ENCODE measurements around the gene SNX32. TPM values are rescaled to one million over a fixed set of nuclear protein-coding genes. Genes with fewer than 3 reads are reported as not detected.

The SNX32 gene
- total and polyA plus RNA-seq, 2 of the 13 experiments (the other 11 are each of a cell fraction or from before 2014, with no cell fraction given), result 0.09 to 0.34 TPM

DNA sequence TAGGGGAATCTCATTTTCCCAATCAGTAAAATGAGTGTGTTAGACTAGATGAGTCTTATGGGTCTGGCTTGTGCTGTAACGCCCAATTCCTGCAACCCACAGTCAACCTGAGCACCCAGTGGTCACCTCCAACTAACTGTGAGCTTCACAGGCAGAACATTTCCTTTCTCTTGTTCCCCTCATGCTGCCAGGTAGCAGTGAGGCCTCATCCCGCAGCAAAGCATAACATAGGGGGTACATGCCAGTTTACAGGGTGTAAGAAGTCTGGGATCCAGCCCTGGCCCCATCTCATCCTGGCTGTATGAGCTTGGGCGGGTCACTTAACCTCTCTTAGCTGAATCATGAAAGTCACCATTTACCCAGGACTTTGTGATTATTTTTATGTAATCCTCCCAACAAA, 35.1 kb downstream of the SNX32 start (continued):
- TF ChIP-seq, protein P1, sequence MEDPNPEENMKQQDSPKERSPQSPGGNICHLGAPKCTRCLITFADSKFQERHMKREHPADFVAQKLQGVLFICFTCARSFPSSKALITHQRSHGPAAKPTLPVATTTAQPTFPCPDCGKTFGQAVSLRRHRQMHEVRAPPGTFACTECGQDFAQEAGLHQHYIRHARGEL (CRISPR knock-in tag; IDR thresholded peaks at IDR 0.05), result no peak
- TF ChIP-seq GPN1 (CRISPR knock-in tag; IDR thresholded peaks at IDR 0.05; ENCODE audit: borderline replicate concordance), result no peak
- TF ChIP-seq SRF (IDR thresholded peaks at IDR 0.05; ENCODE audit: low read depth, low read length), result no peak
- 0 out of 2 replicates have a peak, but pooled peaks have one; percentile 20 for TF ChIP-seq POLR2G (IDR thresholded peaks at IDR 0.05; ENCODE audit: low read depth, low read length)
- TF ChIP-seq ZNF24 (IDR thresholded peaks at IDR 0.05), result no peak
- TF ChIP-seq HOXD1 (CRISPR knock-in tag; IDR thresholded peaks at IDR 0.05), result no peak

DNA sequence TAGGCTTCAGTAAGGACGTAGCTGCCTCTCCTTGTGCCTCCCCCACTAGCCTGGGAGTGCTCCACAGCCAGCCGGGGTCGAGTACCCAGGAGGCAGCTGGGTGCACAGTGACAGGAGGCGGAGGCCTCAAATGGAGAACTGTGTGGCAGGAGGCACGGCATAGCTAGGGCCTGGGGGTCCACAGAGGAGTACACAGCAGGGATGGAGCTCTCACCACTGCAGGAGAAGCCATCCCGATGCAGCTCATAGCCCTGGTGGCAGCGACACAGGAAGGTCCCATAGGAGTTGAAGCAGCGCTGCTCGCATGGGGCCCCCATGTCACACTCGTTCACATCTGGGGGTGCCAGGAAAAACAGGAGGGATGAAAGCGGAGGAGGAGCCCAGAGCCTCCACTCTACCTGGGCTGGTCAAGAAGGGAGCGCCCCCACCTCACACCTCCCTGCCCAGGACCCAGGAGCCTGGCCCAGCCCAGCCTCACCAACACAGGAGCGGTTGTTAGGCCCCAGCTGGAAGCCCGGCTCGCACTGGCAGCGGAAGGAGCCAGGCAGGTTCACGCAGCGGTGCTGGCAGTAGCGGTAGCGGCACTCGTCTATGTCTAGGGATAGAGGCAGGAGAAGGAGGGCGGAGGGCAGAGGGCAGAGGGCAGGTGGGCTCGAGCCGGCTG, 36.0 kb downstream of the SNX32 start:
- 73% methylated on average over 19 of the region's 24 CpGs for WGBS (ENCODE audit: low lambda C conversion rate)
- ATAC-seq (no peak; the same call in 2 of the 3 replicates), FAIRE-seq (no peak), DNase-seq (ENCODE audit: low spot score) (no peak)
- BruUV-seq (replicated peaks), result no TSS peak
- Histone ChIP-seq H3K9ac (ENCODE audit: insufficient read depth, low read depth, low read length) (no peak overlapping the region), H3K79me2 (ENCODE audit: insufficient read depth, low read length) (no peaks in the 10 kb centered on the region), H2AFZ (ENCODE audit: low read length) (no peak overlapping the region), H3K4me3 (replicated peaks in 1 of 3; ENCODE audit: insufficient read depth in 1 of 3, low read depth in 2 of 3, low read length in 3 of 3) (no peak overlapping the region; a peak in 1 of 6 replicates), H3K9me3 (ENCODE audit: low read length) (no peaks in the 10 kb centered on the region), H3K4me2 (ENCODE audit: low read depth, low read length) (no peak overlapping the region), H3K27me3 (ENCODE audit: control insufficient read depth in 1 of 2, insufficient read depth in 2 of 2, low read length in 2 of 2) (no peaks in the 10 kb centered on the region; a peak in 1 of 5 replicates), H3K4me1 (ENCODE audit: insufficient read depth, low read length) (peaks cover 22% of the 10 kb centered on the region), H4K20me1 (ENCODE audit: insufficient read depth, low read length) (no peaks in the 10 kb centered on the region), H3K36me3 (replicated peaks in 1 of 2; ENCODE audit: control insufficient read depth in 1 of 2, insufficient read depth in 2 of 2, low read length in 2 of 2) (peaks cover 6 to 22% of the 10 kb centered on the region in 2 experiments; a peak in 4 of 5 replicates), H3K27ac (ENCODE audit: extremely low read length, insufficient read depth, low read length) (no peak overlapping the region)
- POLR2A ChIA-PET, result interaction anchor here (1.0 to 8.9 kb wide), 5 partner anchors 11 to 157 kb away, joined by 3 to 81 read pairs (median 3); partner anchors contain the start of genes CFL1, FIBP and MUS81
- in situ Hi-C loops (cut with HindIII; ENCODE audit: extremely low pct_ligation_motif_present, low pct_unique_long_range_greater_than_20kb) (no loop called here), intact Hi-C loops (cut with micrococcal nuclease; ENCODE audit: unreplicated experiment) (no loop called here)
- CTCF ChIA-PET (ENCODE audit: low intra/inter-chr PET ratio, low total read pairs), result no interaction called here
- TF ChIP-seq BHLHE40 (IDR thresholded peaks at IDR 0.05; ENCODE audit: low read length) (no peak), NONO (IDR thresholded peaks at IDR 0.05) (no peak), NONO (CRISPR knock-in tag; conservative IDR thresholded peaks at IDR 0.05) (no peak), TAF15 (IDR thresholded peaks at IDR 0.05; ENCODE audit: low read depth, low read length, poor library complexity, severe bottlenecking) (no peak), SRF (IDR thresholded peaks at IDR 0.05; ENCODE audit: low read depth, low read length) (no peak), ZNF749 (CRISPR knock-in tag; IDR thresholded peaks at IDR 0.05; ENCODE audit: borderline replicate concordance) (no peak), MIXL1 (CRISPR knock-in tag; IDR thresholded peaks at IDR 0.05) (no peak), EZH2 (conservative IDR thresholded peaks at IDR 0.05; ENCODE audit: low read depth, low read length) (no peak), KAT2B (IDR thresholded peaks at IDR 0.05; ENCODE audit: borderline replicate concordance, low read depth, low read length) (no peak), NR1H2 (CRISPR knock-in tag; IDR thresholded peaks at IDR 0.05; ENCODE audit: borderline replicate concordance, low read depth) (no peak), HNRNPL (IDR thresholded peaks at IDR 0.05; ENCODE audit: low read depth, low read length) (no peak), ZNF160 (CRISPR knock-in tag; IDR thresholded peaks at IDR 0.05) (no peak)
- TF ChIP-seq, protein P2, sequence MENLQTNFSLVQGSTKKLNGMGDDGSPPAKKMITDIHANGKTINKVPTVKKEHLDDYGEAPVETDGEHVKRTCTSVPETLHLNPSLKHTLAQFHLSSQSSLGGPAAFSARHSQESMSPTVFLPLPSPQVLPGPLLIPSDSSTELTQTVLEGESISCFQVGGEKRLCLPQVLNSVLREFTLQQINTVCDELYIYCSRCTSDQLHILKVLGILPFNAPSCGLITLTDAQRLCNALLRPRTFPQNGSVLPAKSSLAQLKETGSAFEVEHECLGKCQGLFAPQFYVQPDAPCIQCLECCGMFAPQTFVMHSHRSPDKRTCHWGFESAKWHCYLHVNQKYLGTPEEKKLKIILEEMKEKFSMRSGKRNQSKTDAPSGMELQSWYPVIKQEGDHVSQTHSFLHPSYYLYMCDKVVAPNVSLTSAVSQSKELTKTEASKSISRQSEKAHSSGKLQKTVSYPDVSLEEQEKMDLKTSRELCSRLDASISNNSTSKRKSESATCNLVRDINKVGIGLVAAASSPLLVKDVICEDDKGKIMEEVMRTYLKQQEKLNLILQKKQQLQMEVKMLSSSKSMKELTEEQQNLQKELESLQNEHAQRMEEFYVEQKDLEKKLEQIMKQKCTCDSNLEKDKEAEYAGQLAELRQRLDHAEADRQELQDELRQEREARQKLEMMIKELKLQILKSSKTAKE (CRISPR knock-in tag; IDR thresholded peaks at IDR 0.05; ENCODE audit: borderline replicate concordance), result no peak
- TF ChIP-seq, protein P3, sequence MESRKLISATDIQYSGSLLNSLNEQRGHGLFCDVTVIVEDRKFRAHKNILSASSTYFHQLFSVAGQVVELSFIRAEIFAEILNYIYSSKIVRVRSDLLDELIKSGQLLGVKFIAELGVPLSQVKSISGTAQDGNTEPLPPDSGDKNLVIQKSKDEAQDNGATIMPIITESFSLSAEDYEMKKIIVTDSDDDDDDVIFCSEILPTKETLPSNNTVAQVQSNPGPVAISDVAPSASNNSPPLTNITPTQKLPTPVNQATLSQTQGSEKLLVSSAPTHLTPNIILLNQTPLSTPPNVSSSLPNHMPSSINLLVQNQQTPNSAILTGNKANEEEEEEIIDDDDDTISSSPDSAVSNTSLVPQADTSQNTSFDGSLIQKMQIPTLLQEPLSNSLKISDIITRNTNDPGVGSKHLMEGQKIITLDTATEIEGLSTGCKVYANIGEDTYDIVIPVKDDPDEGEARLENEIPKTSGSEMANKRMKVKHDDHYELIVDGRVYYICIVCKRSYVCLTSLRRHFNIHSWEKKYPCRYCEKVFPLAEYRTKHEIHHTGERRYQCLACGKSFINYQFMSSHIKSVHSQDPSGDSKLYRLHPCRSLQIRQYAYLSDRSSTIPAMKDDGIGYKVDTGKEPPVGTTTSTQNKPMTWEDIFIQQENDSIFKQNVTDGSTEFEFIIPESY (CRISPR knock-in tag; IDR thresholded peaks at IDR 0.05), result peak; percentile 71; the same call in 1 of the 2 replicates
